Measurements from ENCODE around the gene OTOG.

OTOG gene

GRCh38 chr11:17561526-17561925, 14.5 kb downstream of the OTOG start:
- DNase-seq = no peak

- no peak for DNase-seq
Measured at GRCh38 chr11:17563231-17563646, 16.2 kb downstream of the OTOG start.

GRCh38 chr11:17563961-17564686, 17.1 kb downstream of the OTOG start:
- DNase-seq = no peak

GRCh38 chr11:17564687-17565042, 17.6 kb downstream of the OTOG start:
- no peak for DNase-seq

- DNase-seq = no peak
Measured at GRCh38 chr11:17568944-17569343, 21.9 kb downstream of the OTOG start.

GRCh38 chr11:17570034-17570433, 23.0 kb downstream of the OTOG start:
- DNase-seq = no peak

- DNase-seq = no peak
Measured at GRCh38 chr11:17571431-17572358, 24.6 kb downstream of the OTOG start.

GRCh38 chr11:17572359-17572690, 25.3 kb downstream of the OTOG start:
- no peak for DNase-seq

GRCh38 chr11:17572791-17573460, 25.9 kb downstream of the OTOG start:
- no peak for DNase-seq

- DNase-seq = no peak
Measured at GRCh38 chr11:17573526-17573925, 26.5 kb downstream of the OTOG start.

- DNase-seq = no peak
Measured at GRCh38 chr11:17574141-17575091, 27.4 kb downstream of the OTOG start.

GRCh38 chr11:17575431-17576425, 28.7 kb downstream of the OTOG start:
- no peak for DNase-seq

GRCh38 chr11:17578296-17578695, 31.2 kb downstream of the OTOG start:
- DNase-seq = no peak

GRCh38 chr11:17578958-17579357, 31.9 kb downstream of the OTOG start:
- DNase-seq = no peak

- no peak for DNase-seq
Measured at GRCh38 chr11:17579451-17579850, 32.4 kb downstream of the OTOG start.

- no peak for DNase-seq
Measured at GRCh38 chr11:17580271-17580670, 33.2 kb downstream of the OTOG start.

GRCh38 chr11:17581036-17581731, 34.1 kb downstream of the OTOG start:
- DNase-seq = no peak

- no peak for DNase-seq
Measured at GRCh38 chr11:17581732-17582053, 34.6 kb downstream of the OTOG start.

- DNase-seq = no peak
Measured at GRCh38 chr11:17585911-17586695, 39.0 kb downstream of the OTOG start.

- no peak for DNase-seq
Measured at GRCh38 chr11:17588166-17588565, 41.1 kb downstream of the OTOG start.

Data from activated CD4-positive, alpha-beta T cell treated with anti-CD3 and anti-CD28 coated beads, Interleukin-2, amount 50 U/mL, for 4 hours (primary cell).